Upper lobe of left lung (tissue), 4 donors: ENCODE results near the gene WDR37.

Source experiments
- EP300 ChIP-seq, 4 donors: sonication (generic); formaldehyde crosslinking; IDR thresholded peaks; one replicate each; pipeline ENCODE4 v1.5.1; 2017; ENCODE audit warnings: antibody characterized with exemption in 4 of 4, control low read depth in 2 of 4
- POLR2A ChIP-seq, 4 donors: fragments of 450-650 bp; IDR thresholded peaks; one replicate each; pipeline ENCODE4 v1.5.1; 2016 to 2017; ENCODE audit warnings: antibody characterized with exemption in 4 of 4, mild to moderate bottlenecking in 2 of 4
- TF ChIP-seq, protein P1 (sequence below), 6 experiments: fragments of 450-650 bp in 4 of 6; fragments of 200-600 bp in 2 of 6; sonication (generic) in 2 of 6; IDR thresholded peaks; one replicate each; pipeline ENCODE4 v1.5.1; 2016 to 2019; ENCODE audit warnings: antibody characterized with exemption in 6 of 6

- TF ChIP-seq, protein P1, sequence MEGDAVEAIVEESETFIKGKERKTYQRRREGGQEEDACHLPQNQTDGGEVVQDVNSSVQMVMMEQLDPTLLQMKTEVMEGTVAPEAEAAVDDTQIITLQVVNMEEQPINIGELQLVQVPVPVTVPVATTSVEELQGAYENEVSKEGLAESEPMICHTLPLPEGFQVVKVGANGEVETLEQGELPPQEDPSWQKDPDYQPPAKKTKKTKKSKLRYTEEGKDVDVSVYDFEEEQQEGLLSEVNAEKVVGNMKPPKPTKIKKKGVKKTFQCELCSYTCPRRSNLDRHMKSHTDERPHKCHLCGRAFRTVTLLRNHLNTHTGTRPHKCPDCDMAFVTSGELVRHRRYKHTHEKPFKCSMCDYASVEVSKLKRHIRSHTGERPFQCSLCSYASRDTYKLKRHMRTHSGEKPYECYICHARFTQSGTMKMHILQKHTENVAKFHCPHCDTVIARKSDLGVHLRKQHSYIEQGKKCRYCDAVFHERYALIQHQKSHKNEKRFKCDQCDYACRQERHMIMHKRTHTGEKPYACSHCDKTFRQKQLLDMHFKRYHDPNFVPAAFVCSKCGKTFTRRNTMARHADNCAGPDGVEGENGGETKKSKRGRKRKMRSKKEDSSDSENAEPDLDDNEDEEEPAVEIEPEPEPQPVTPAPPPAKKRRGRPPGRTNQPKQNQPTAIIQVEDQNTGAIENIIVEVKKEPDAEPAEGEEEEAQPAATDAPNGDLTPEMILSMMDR (IDR thresholded peaks at IDR 0.05) = no peak
- TF ChIP-seq POLR2A (IDR thresholded peaks at IDR 0.05) (no peak), EP300 (IDR thresholded peaks at IDR 0.05) (no peak)
These were observed 44.0 kb downstream of the WDR37 start for GRCh38 chr10:1100143-1100542.
